Osteoblast (primary cell): Measurements from ENCODE around the gene GLDN. TPM values are rescaled to one million over a fixed set of nuclear protein-coding genes. Genes with fewer than 3 reads are reported as not detected.

Experiments used
- DNase-seq: peaks from one replicate; pipeline ENCODE4 v3.0.0; 2011; ENCODE audit warnings: low spot score, mixed read lengths; ENCODE audit not compliant: insufficient read length; ENCODE audit errors: missing footprints
- H2AFZ ChIP-seq: 2 replicates; pipeline ENCODE4 v1.6.0; 2011; ENCODE audit warnings: mild to moderate bottlenecking, low read length
- H3K27ac ChIP-seq: 2 replicates; pipeline ENCODE4 v1.5.1; 2011; ENCODE audit warnings: mild to moderate bottlenecking, low read depth, low read length, moderate library complexity
- H3K27me3 ChIP-seq: 2 replicates; pipeline ENCODE4 v1.6.0; 2012; ENCODE audit warnings: mild to moderate bottlenecking, control low read depth, inconsistent platforms, low read length, moderate library complexity; ENCODE audit not compliant: insufficient read depth
- H3K36me3 ChIP-seq: 2 replicates; pipeline ENCODE4 v1.5.1; 2011; ENCODE audit warnings: mild to moderate bottlenecking, low read length, control low read depth, moderate library complexity; ENCODE audit not compliant: insufficient read depth
- H3K4me1 ChIP-seq: 2 replicates; pipeline ENCODE4 v1.5.1; 2011; ENCODE audit warnings: mild to moderate bottlenecking, low read length, control low read depth, moderate library complexity; ENCODE audit not compliant: insufficient read depth
- H3K4me2 ChIP-seq: 2 replicates; pipeline ENCODE4 v1.6.0; 2011; ENCODE audit warnings: mild to moderate bottlenecking, low read length; ENCODE audit not compliant: insufficient read depth
- H3K4me3 ChIP-seq: fragments of 200-600 bp; sonication (generic); 3 replicates; pipeline ENCODE4 v1.5.1; 2012; ENCODE audit warnings: mild to moderate bottlenecking, low read length, inconsistent platforms; ENCODE audit not compliant: insufficient read depth
- H3K79me2 ChIP-seq: 2 replicates; pipeline ENCODE4 v1.6.0; 2012; ENCODE audit warnings: mild to moderate bottlenecking, low read length, control low read depth, inconsistent platforms; ENCODE audit not compliant: insufficient read depth
- H3K9me3 ChIP-seq: 2 replicates; pipeline ENCODE4 v1.5.1; 2011; ENCODE audit warnings: low read depth, low read length, control low read depth
- H4K20me1 ChIP-seq: 2 replicates; pipeline ENCODE4 v1.6.0; 2012; ENCODE audit warnings: mild to moderate bottlenecking, low read length, control low read depth; ENCODE audit not compliant: insufficient read depth
- CTCF ChIP-seq: IDR thresholded peaks from 2 replicates; pipeline ENCODE4 v1.5.1; 2011; ENCODE audit warnings: mild to moderate bottlenecking, low read depth, low read length, moderate library complexity; ENCODE audit errors: extremely low read depth
- total RNA-seq: library from RNA; depleted of rRNA; stranded (reverse); fragments of >200 nt; gene quantifications from 2 replicates; pipeline ENCODE4 v1.2.3, GENCODE V29; 2012

Gene GLDN
- total RNA-seq, 1 donor = 1.1 TPM

DNA sequence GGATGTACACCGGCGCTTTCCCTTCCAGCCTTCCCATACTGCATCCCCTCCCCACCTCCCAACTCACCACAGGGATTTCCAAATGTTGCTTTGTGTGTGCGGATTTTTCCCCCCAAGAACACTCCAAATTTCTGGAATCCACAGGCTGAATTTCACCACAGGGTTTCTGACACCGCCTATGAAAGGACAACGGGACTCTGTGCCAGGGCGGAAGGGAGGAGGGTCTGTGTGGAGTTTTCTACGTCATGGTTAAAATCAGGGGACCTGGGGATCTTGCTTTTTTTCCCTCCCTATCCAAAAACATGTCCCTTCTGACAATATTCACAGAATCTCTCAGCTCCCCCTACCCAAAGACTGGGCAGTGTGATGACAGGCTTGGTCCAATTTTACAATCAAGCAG is 17.7 kb upstream of the GLDN start:
- H3K4me2 ChIP-seq = no peak overlapping the region
- H3K79me2 ChIP-seq = no peaks in the 10 kb centered on the region
- no peaks in the 10 kb centered on the region for H3K9me3 ChIP-seq
- no peaks in the 10 kb centered on the region for H3K36me3 ChIP-seq
- no peak overlapping the region for H3K27ac ChIP-seq
- H2AFZ ChIP-seq = no peak overlapping the region
- TF ChIP-seq CTCF = no peak
- peaks cover 13% of the 10 kb centered on the region for H3K4me1 ChIP-seq
- H3K27me3 ChIP-seq = no peaks in the 10 kb centered on the region
- H3K4me3 ChIP-seq = no peak overlapping the region
- H4K20me1 ChIP-seq = no peaks in the 10 kb centered on the region
- DNase-seq = no peak

DNA sequence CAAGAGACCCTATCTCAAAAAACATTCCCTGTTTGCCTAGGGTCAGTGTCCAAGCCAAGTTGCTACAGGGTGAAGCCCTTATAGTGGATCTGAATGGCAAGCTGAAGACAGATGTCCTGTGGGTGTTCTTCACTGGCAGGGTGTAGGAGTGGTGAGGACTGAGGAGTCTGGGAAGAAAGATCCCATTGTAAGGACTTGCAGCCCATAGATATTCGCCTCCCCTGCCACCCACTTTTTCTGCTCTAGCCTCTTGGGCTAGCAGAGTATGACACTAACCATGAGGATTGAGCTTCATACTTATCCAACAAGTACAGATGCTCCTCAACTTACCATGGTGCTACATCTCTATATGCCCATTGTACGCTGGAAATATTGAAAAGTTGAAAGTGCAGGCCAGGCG is 16.3 kb upstream of the GLDN start:
- Histone ChIP-seq H2AFZ (no peak overlapping the region), H3K4me3 (no peak overlapping the region), H3K36me3 (no peaks in the 10 kb centered on the region), H3K9me3 (no peaks in the 10 kb centered on the region), H3K4me2 (no peak overlapping the region), H3K27me3 (no peaks in the 10 kb centered on the region), H3K79me2 (no peaks in the 10 kb centered on the region), H4K20me1 (no peaks in the 10 kb centered on the region), H3K4me1 (peaks cover 9% of the 10 kb centered on the region), H3K27ac (no peak overlapping the region)
- no peak for DNase-seq
- no peak for TF ChIP-seq CTCF

- H3K27ac ChIP-seq = no peak overlapping the region
- no peak overlapping the region for H3K4me2 ChIP-seq
- no peaks in the 10 kb centered on the region for H3K36me3 ChIP-seq
- no peak for TF ChIP-seq CTCF
- H3K9me3 ChIP-seq = no peaks in the 10 kb centered on the region
- H3K79me2 ChIP-seq = no peaks in the 10 kb centered on the region
- peaks cover 25% of the 10 kb centered on the region for H3K4me1 ChIP-seq
- H3K4me3 ChIP-seq = no peak overlapping the region
- H2AFZ ChIP-seq = no peak overlapping the region
- no peaks in the 10 kb centered on the region for H4K20me1 ChIP-seq
- no peaks in the 10 kb centered on the region for H3K27me3 ChIP-seq
- no peak for DNase-seq
Measured at GRCh38 chr15:51327081-51327480, 14.4 kb upstream of the GLDN start.

DNA sequence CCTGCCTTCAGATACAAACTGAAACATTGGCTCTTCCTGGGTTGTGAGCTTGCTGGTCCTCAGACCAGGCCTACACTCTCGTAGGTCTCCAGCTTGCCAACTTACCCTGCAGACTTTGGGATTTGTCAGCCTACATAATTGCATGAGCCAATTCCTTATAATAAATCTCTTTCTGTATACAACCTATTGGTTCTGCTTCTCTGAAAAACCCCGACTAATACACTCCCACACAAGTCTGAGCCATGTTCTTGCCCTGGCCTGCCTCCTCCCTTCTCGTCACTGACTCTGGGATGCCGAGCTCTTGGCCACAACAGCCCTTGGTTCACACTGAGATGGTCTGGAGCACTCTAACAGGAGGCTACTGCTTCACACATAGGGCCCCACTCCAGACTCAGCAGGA is 12.5 kb upstream of the GLDN start:
- no peak for DNase-seq
- H4K20me1 ChIP-seq = no peaks in the 10 kb centered on the region
- H3K27ac ChIP-seq = no peak overlapping the region
- H2AFZ ChIP-seq = no peak overlapping the region
- peaks cover 34% of the 10 kb centered on the region for H3K4me1 ChIP-seq
- TF ChIP-seq CTCF = no peak
- no peak overlapping the region for H3K4me3 ChIP-seq
- no peaks in the 10 kb centered on the region for H3K9me3 ChIP-seq
- H3K79me2 ChIP-seq = no peaks in the 10 kb centered on the region
- H3K27me3 ChIP-seq = no peaks in the 10 kb centered on the region
- no peaks in the 10 kb centered on the region for H3K36me3 ChIP-seq
- no peak overlapping the region for H3K4me2 ChIP-seq
